HL-60 (cell line): ENCODE data around the gene CAMK1D.

ENCODE experiments used
- DNase-seq, 2 experiments: peaks; one replicate each; pipeline ENCODE4 v3.0.0-alpha.2; 2010 to 2020; ENCODE audit warnings: low read depth in 1 of 2, low spot score in 1 of 2
- H3K27ac ChIP-seq: fragments of 250-450 bp; sonication (Bioruptor Pico); replicated peaks from 2 replicates; pipeline ENCODE4 v1.5.1; 2020; ENCODE audit warnings: mild to moderate bottlenecking, moderate library complexity
- H3K27me3 ChIP-seq: fragments of 250-450 bp; sonication (Bioruptor Pico); 2 replicates; pipeline ENCODE4 v1.5.1; 2021; ENCODE audit warnings: mild to moderate bottlenecking, moderate library complexity; ENCODE audit not compliant: insufficient read depth, poor library complexity, severe bottlenecking
- H3K4me3 ChIP-seq: replicated peaks from 2 replicates; pipeline ENCODE4 v1.5.1; 2011; ENCODE audit warnings: mild to moderate bottlenecking, control low read depth, low read length; ENCODE audit not compliant: insufficient read depth
- GABPA ChIP-seq: IDR thresholded peaks from 2 replicates; pipeline ENCODE4 v1.6.1; 2012; ENCODE audit warnings: low read depth
- POLR2AphosphoS5 ChIP-seq: IDR thresholded peaks from 2 replicates; pipeline ENCODE4 v1.6.1; 2012; ENCODE audit warnings: low read depth
- REST ChIP-seq: IDR thresholded peaks from 2 replicates; pipeline ENCODE4 v1.6.1; 2012; ENCODE audit warnings: low read depth; ENCODE audit not compliant: insufficient replicate concordance
- SPI1 ChIP-seq: IDR thresholded peaks from 2 replicates; pipeline ENCODE4 v1.6.1; 2012; ENCODE audit warnings: low read depth, mild to moderate bottlenecking, borderline replicate concordance
- TF ChIP-seq, protein P1 (sequence below): IDR thresholded peaks from one replicate; pipeline ENCODE4 v1.5.1; 2011; ENCODE audit warnings: low read length, control low read depth, inconsistent platforms; ENCODE audit not compliant: insufficient read depth

CAMK1D gene

DNA sequence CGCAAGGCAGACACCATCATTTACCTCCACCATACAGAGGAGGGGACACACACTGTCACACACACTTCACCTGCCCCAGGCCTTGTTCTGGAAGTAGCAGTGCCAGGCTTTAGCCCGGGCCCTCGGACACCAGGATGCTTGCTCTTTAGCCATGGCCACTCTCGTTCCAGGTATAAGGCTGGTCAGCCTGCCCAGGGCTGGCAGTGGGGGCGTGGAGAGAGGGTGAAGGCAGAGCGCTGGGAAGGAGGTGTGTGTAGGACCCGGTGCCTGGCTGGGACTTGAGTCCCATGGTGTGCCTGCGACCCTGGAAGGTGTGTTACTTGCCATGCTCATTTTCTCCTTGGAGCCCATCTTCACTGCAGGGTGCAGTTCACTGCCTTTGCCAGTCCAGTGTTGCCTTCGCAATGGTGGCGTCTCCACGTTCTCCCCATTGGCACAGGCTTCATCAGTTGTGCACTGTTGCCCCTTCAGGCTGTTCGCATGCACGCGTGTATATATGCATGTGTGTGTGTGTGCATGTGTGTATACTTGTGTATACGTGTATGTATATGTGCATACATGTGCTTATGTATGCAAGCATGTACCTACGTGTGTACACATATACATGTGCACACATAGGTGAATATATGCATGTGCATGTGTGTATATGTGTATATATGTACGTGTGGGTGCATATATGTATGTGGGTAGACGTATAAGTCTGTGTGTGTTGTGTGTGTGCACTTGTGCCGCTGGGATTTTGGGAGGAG is 153.4 kb downstream of the CAMK1D start:
- no peak overlapping the region for H3K27ac ChIP-seq
- DNase-seq: no peak
- no peaks in the 10 kb centered on the region for H3K27me3 ChIP-seq
- TF ChIP-seq GABPA: no peak
- TF ChIP-seq POLR2AphosphoS5: no peak
- TF ChIP-seq, protein P1, sequence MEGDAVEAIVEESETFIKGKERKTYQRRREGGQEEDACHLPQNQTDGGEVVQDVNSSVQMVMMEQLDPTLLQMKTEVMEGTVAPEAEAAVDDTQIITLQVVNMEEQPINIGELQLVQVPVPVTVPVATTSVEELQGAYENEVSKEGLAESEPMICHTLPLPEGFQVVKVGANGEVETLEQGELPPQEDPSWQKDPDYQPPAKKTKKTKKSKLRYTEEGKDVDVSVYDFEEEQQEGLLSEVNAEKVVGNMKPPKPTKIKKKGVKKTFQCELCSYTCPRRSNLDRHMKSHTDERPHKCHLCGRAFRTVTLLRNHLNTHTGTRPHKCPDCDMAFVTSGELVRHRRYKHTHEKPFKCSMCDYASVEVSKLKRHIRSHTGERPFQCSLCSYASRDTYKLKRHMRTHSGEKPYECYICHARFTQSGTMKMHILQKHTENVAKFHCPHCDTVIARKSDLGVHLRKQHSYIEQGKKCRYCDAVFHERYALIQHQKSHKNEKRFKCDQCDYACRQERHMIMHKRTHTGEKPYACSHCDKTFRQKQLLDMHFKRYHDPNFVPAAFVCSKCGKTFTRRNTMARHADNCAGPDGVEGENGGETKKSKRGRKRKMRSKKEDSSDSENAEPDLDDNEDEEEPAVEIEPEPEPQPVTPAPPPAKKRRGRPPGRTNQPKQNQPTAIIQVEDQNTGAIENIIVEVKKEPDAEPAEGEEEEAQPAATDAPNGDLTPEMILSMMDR: no peak
- no peak for TF ChIP-seq SPI1
- TF ChIP-seq REST: no peak
- no peak overlapping the region for H3K4me3 ChIP-seq

GRCh38 chr10:12503311-12503710 is 154.0 kb downstream of the CAMK1D start:
- no peak overlapping the region for H3K4me3 ChIP-seq
- no peak for DNase-seq
- no peak for TF ChIP-seq GABPA
- H3K27ac ChIP-seq: no peak overlapping the region
- H3K27me3 ChIP-seq: no peaks in the 10 kb centered on the region

DNA sequence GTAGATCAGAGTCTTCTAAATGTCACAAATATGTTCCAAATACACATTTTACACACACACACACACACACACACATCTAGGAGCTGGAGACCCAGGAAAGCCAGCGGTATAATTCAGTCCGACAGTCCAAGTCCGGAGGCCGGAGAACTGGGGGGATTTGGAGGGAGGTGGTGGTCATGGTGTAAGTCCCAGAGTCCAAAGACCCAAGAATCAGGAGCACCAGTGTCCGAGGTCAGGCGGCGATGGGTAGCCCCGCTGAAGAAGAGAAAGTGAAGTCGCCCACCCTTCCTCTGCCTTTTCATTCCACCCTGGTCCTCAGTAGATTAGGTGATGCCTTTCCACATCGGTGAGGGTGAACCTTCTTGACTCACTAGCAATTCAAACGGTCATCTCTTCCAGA is 154.8 kb downstream of the CAMK1D start:
- H3K27me3 ChIP-seq: no peaks in the 10 kb centered on the region
- no peak for DNase-seq
- TF ChIP-seq POLR2AphosphoS5: no peak
- TF ChIP-seq SPI1: no peak
- TF ChIP-seq, protein P1: no peak
- no peak for TF ChIP-seq REST
- TF ChIP-seq GABPA: no peak

DNA sequence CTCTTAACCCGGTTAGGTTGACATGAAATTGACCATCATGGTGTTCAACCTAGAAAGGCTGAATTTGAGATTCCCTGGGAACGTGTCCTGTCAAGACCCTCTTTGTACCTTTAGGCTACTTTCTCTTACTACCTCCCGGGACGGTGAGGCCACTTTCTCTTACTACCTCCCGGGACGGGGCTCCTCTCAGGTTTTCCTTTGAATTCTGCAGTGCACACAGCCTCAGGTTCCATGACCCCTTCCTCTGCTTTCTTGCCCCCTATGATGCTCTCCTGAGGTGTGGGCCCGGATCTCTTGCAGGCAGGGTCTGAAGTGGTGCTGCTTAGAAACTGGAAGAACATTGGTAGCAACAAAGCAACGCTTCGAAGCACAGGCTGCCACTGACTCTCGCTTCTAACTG is 155.3 kb downstream of the CAMK1D start:
- Histone ChIP-seq H3K27me3 (no peaks in the 10 kb centered on the region), H3K27ac (no peak overlapping the region), H3K4me3 (no peak overlapping the region)
- DNase-seq: no peak
- TF ChIP-seq, protein P1: no peak
- TF ChIP-seq POLR2AphosphoS5 (no peak), REST (no peak), GABPA (no peak), SPI1 (no peak)

More for the DNA sequence above, 154.8 kb downstream of the CAMK1D start:
- H3K4me3 ChIP-seq: no peak overlapping the region
- H3K27ac ChIP-seq: no peak overlapping the region
